H54 (cell line): Measurements from ENCODE around the gene TMEM31.

Experiments used
- DNase-seq: peaks from one replicate; pipeline ENCODE4 v3.0.0; 2011; ENCODE audit warnings: low spot score, mixed read lengths; ENCODE audit not compliant: insufficient read length
- FAIRE-seq: peaks from 3 replicates; lab custom pipeline; 2011; peaks lifted over from hg19 to GRCh38; lab: Jason Lieb, UNC
- POLR2A ChIP-seq: IDR thresholded peaks from 2 replicates; pipeline ENCODE4 v1.6.1; 2011; ENCODE audit warnings: low read depth, mild to moderate bottlenecking, low read length

The TMEM31 gene

DNA sequence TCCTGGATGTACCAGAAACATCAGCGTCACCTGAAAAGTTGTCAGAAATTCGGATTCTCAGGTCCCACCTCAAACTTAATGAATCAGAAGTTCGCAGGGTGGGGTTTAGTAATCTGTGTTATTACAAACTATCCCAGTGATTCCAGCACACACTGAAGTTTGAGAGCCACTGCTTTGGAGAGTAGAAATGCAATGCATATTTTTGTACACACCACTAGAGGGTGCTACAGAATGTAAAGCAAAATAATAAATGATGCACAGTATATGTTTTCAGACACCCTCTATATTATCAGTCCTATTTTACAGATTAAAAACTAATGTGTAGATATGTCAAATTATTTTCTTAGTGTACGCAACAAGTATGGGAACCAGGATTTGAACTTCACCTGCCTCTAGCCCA lies 21.8 kb upstream of the TMEM31 start:
- TF ChIP-seq POLR2A = no peak
- peak; percentile 86 for FAIRE-seq
- DNase-seq = no peak

DNA sequence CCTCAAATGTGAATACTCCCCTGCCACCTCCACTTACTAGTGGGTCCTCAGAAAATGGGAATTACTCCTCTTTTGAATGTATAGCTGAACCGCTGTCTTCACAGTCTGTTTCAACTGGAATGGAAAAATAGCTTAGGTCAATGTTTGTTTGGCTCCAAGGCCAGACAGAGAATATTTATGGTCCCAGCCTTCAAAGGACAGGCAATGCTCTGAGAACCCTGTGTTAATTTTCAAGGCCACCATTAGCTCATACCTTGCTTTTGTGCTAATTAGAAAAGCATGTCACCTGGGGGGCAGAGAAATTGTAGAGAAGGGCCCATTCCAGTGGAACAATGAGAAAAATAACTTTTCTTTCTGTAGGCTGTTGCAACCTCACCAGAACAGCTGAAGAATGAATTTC lies 19.6 kb upstream of the TMEM31 start:
- DNase-seq = no peak
- FAIRE-seq = no peak

GRCh38 chrX:103697687-103698086 lies 13.0 kb upstream of the TMEM31 start:
- no peak for TF ChIP-seq POLR2A
- no peak for DNase-seq
- no peak for FAIRE-seq

More for the DNA sequence above, 19.6 kb upstream of the TMEM31 start:
- no peak for TF ChIP-seq POLR2A

DNA sequence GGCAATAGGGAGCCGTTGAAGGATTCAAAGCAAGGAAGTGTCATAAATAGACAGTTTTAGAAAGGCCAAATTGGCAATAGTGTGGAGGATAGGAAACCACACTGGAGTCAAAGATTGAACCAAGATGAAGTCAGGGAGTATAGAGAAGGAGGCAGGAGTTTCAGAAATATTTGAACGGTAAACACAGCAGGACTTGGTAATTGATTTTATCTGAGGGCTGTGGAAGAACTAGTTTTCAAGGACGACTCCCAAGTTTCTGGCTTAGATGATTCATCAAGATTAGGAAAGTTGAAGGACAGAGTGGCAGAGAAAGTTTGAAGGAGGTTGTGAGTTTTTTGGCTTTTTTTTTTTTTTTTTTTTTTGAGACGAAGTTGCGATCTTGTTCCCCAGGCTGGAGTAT lies 11.5 kb upstream of the TMEM31 start:
- FAIRE-seq = no peak
- no peak for DNase-seq
- no peak for TF ChIP-seq POLR2A

GRCh38 chrX:103704863-103705262 lies 5.8 kb upstream of the TMEM31 start:
- FAIRE-seq = no peak

GRCh38 chrX:103716962-103717361 lies 6.3 kb downstream of the TMEM31 start:
- no peak for TF ChIP-seq POLR2A
- DNase-seq (peak; percentile 33), FAIRE-seq (peak; percentile 92)

More at GRCh38 chrX:103704863-103705262, 5.8 kb upstream of the TMEM31 start:
- TF ChIP-seq POLR2A = no peak
- no peak for DNase-seq

- no peak for FAIRE-seq
- no peak for DNase-seq
- no peak for TF ChIP-seq POLR2A
These were observed 7.4 kb downstream of the TMEM31 start for GRCh38 chrX:103718120-103718519.

DNA sequence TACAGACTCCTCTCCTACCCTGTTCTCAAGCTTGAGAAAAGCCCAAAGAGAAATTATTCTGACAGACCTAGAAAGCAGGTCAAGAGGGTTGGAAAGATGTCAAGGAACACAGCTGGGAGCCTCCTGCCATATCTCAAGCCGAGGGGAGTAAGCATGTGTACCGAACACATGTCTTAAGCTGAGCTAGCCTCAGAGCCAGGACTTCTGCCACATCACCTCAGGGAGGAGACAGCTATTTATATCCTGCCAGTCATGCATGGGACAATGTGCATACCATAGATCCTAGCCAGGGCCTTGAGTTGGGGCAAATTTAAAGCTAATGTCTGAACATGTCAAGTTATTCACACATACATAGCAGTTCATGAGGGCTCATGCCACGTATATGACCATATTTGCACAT lies 11.8 kb downstream of the TMEM31 start:
- FAIRE-seq (no peak), DNase-seq (no peak)
- TF ChIP-seq POLR2A = no peak

GRCh38 chrX:103726477-103726876 lies 15.8 kb downstream of the TMEM31 start:
- DNase-seq = no peak
- no peak for TF ChIP-seq POLR2A
- FAIRE-seq = no peak

GRCh38 chrX:103727115-103727514 lies 16.4 kb downstream of the TMEM31 start:
- no peak for DNase-seq
- TF ChIP-seq POLR2A = no peak
- no peak for FAIRE-seq

- no peak for DNase-seq
- FAIRE-seq = no peak
- no peak for TF ChIP-seq POLR2A
These were observed 18.3 kb downstream of the TMEM31 start for GRCh38 chrX:103729015-103729414.

DNA sequence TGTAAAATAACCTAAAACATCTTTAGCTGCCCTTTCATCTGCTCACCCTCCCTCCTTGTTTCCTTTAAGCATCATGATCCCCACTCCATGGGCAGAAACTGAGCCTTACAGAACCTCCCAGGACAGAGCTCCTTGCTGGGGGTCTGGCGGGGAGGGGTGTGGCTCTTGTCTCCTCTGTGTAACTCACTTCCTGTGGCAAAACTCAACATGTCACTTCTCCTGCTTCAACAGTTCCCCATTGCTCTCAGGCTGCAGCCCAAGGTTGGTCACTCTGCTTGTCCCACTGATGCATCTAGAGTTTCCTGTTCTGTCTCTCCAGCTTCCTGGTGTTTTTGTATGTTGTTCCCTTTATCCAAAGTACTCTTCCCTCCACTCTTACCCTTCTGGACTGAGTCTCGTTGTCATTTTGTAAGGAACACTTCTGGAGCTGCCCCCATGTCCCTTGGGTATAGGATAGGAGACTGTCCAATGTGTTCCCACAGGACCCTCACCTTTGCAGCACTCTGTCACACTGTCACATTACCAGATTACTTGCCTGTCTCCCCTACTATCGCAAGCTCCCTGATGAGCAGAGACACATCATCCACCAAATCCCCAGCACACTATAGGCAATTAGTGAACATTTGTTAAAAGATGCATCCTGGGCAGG lies 19.6 kb downstream of the TMEM31 start:
- no peak for DNase-seq
- FAIRE-seq = no peak
- no peak for TF ChIP-seq POLR2A

DNA sequence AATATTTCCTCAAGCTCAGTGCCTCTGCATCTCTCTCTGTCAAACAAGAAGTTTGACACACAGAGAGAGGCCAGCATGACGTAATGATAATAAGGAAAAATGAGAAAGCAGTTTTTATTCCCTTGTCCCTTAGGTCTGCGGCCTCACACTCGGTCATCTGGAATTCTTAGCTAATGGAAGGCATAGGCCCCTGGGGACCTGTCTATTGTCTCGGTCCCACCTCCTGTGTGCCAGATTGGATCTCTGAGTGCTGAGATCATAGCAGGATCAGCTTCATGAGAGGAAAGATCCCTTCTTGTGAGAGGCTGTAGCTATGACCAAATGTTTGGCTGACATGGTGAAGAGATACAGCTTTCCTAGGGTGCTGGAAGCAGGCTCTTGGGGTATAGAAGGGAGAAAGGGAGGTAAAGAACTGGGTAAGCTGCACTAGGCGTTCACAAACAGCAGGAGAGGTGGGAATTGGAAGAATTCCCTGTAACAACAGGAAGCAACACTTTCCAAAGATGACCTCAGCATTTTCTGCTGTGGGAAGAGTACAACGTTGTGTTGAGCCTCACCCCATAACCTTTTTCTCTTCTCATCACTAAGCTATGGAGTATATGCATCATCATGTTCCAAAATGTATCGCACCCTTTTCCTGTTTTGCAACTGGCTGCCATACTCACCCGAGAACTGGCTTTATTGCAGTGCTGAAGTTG lies 20.2 kb downstream of the TMEM31 start:
- peak; percentile 21 for DNase-seq
- no peak for TF ChIP-seq POLR2A
- FAIRE-seq = peak; percentile 53

DNA sequence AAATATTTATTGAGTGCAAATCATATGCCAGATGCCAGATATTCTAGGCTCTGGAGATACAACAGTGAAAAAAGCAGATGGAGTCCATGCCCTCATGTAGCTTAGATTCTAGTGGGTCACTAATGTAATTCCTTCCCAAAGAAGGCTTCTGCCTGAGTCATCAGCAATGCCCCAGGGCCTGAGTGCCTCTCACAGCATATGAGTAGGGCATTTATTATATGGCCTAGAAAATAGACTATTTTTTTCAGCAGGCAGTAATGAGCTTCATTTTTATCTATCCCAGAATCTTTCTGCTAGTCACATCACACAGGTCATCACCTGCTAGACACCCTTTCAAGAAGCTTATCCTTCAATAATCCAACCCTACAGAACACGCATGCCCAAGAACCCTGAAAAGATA lies 22.3 kb downstream of the TMEM31 start:
- no peak for FAIRE-seq
- DNase-seq = no peak

More for the DNA sequence above, 22.3 kb downstream of the TMEM31 start:
- TF ChIP-seq POLR2A = no peak
